DMS 273 treated with DMSO at 0.1 percent for 48 hours (cell line): ENCODE results near the gene OR5K1.

Experiments
- DNase-seq: peaks from one replicate; lab custom pipeline; 2025; lab: John Stamatoyannopoulos, UW

OR5K1 gene

DNA sequence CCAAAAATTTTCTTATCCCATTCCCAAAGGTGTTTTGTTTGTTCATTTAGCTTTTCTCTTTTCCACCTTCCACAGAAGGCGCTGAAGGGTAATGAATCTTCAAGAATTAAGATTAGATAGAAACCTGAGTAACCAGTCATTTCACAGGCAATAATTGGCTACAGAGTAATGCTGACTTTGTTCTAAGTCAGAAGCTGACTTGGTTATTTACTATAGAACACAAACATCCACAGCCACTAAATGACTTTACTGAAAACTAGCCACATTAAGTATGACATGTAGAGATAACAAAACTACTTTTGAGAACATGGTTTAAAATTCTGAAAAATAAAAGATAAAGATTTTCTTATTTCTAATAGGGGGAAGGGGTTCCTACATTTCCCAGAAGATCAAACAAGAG is 51.9 kb downstream of the OR5K1 start:
- no peak for DNase-seq

DNA sequence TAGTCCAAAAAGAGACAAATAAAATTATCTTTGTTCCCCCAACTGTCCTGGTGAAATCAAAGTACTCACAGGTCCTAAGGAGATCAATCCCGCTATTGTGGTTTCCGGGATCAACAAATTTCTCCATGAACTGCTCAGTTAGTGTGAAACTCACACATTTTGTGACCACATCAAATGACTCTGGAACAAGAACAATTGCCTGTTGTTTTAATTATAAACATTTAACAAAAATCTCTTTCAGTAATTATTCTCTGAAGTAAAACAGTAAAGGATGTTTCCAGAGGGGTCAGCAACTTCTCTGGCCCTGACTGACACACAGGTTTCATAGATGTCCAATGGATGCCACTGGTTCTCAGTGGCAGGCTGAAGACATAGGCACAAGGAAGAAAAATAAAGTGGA is 55.8 kb downstream of the OR5K1 start:
- no peak for DNase-seq

DNA sequence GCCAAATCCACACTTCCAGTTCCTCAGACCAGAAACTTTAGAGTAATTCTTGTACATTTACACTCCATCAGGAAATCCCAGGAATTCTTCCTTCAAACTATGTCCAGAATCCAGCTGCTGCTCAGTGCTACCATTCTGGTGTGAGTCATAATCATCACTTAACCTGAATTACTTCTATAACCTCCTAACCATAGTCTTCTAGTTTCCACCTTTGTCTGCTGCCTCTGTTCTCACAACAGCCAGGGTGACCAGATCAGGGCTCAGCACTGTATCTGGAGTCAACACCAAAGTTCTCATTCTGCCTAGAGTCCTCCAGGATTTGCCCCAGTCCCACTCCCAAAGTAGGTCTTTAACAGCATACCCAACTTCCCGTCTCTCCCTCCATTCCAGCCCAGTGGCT is 56.4 kb downstream of the OR5K1 start:
- DNase-seq: no peak

DNA sequence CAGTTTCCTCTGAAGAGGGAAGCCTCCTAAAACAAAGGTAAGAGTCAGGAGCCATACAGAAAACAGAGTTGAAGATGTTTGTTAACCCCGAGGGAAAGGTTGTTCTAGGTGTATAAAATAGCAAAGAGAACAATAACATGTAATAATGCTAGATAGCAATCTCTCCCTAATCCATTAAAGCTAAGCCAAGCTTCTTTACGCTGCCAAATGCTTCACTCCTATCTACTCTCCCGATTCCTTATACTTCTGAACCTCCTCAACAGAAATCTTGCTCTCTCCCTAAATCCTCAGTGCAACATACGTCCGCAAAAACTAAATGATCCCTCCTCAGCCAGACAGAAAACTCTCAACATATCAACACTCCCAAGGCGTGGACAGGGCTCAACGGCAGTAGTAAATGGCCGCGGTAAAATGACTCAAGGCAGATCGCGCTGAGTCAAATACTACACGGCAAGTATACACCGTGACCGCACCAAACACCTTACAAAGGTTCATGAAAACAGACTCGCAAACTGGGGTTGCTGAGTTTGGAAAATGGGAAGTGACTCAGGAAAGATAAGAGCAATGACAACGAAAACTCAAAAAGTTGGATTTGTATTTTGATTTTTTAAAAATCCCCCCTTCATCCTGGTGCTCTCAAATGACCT is 59.0 kb downstream of the OR5K1 start:
- DNase-seq: no peak
